ENCODE data around the gene CLEC1B. TPM values are rescaled to one million over a fixed set of nuclear protein-coding genes. Genes with fewer than 3 reads are reported as not detected.

CLEC1B gene
- total and polyA plus RNA-seq, 10 of the 15 experiments (the other 5 are each of a cell fraction or from before 2014, with no cell fraction given), result not detected

DNA sequence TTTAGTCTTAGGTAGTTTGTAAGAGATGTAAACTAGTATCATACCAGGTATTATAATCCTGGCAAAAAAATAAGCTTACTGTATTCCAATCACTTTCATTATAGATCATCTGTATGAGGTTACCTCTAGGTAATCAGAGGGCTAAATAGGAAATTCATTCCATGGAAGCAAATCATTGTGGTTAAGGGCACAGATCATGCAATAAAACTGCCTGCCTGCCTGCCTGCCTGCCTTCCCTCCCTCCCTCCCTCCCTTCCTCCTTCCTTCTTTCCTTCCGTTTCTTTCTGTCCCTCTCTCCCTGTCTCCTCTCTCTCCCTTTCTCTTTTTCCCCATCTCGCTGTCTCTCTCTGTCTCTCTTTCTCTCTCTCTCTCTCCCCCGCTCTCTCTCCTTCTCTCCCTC, 28.4 kb upstream of the CLEC1B start:
- intact Hi-C loops (cut with micrococcal nuclease; ENCODE audit: unreplicated experiment) (no loop called here), in situ Hi-C loops (cut with MboI) (no loop called here)
- Histone ChIP-seq H3K4me1 (ENCODE audit: control insufficient read depth, insufficient read depth, low read length) (no peaks in the 10 kb centered on the region), H3K9ac (ENCODE audit: control insufficient read depth, insufficient read depth, low read length) (no peak overlapping the region), H3K27ac (ENCODE audit: control insufficient read depth, insufficient read depth) (no peak overlapping the region), H3K9me3 (replicated peaks; ENCODE audit: control insufficient read depth, insufficient read depth, low read length) (no peaks in the 10 kb centered on the region), H3K4me2 (ENCODE audit: control insufficient read depth, insufficient read depth) (no peak overlapping the region), H3K4me3 (no peak overlapping the region), H3K79me2 (ENCODE audit: control insufficient read depth, insufficient read depth, low read length) (no peaks in the 10 kb centered on the region), H2AFZ (ENCODE audit: control insufficient read depth, low read depth, low read length) (no peak overlapping the region), H3K27me3 (replicated peaks in 1 of 2; ENCODE audit: control insufficient read depth in 2 of 2, insufficient read depth in 2 of 2, low read length in 1 of 2) (no peaks in the 10 kb centered on the region), H4K20me1 (ENCODE audit: control insufficient read depth, insufficient read depth) (no peaks in the 10 kb centered on the region), H3K36me3 (ENCODE audit: control insufficient read depth in 2 of 2, insufficient read depth in 2 of 2, low read length in 1 of 2) (no peaks in the 10 kb centered on the region)
- ChIA-PET SMC1A (ENCODE audit: uncharacterized antibody, unreplicated experiment) (interaction anchor here (0.5 to 1.6 kb wide), 2 partner anchors 9 to 73 kb away, joined by 3 to 5 read pairs; no protein-coding TSS in a partner anchor), CTCF (no interaction called here), RAD21 (ENCODE audit: unreplicated experiment) (no interaction called here), POLR2A (no interaction called here)
- FAIRE-seq (no peak), DNase-seq (ENCODE audit: low read depth, low spot score) (no peak), ATAC-seq (no peak)
- 88% methylated on average over 1 of the region's 3 CpGs for WGBS (ENCODE audit: insufficient coverage, insufficient replicate concordance, low lambda C conversion rate, missing lambda C conversion rate)
- BruUV-seq (replicated peaks), result no TSS peak
- TF ChIP-seq CBX3 (IDR thresholded peaks at IDR 0.05; ENCODE audit: borderline replicate concordance, low read depth), result no peak
- no peak for TF ChIP-seq SREBF1 (IDR thresholded peaks at IDR 0.05; ENCODE audit: low read length)
- TF ChIP-seq, protein P1, sequence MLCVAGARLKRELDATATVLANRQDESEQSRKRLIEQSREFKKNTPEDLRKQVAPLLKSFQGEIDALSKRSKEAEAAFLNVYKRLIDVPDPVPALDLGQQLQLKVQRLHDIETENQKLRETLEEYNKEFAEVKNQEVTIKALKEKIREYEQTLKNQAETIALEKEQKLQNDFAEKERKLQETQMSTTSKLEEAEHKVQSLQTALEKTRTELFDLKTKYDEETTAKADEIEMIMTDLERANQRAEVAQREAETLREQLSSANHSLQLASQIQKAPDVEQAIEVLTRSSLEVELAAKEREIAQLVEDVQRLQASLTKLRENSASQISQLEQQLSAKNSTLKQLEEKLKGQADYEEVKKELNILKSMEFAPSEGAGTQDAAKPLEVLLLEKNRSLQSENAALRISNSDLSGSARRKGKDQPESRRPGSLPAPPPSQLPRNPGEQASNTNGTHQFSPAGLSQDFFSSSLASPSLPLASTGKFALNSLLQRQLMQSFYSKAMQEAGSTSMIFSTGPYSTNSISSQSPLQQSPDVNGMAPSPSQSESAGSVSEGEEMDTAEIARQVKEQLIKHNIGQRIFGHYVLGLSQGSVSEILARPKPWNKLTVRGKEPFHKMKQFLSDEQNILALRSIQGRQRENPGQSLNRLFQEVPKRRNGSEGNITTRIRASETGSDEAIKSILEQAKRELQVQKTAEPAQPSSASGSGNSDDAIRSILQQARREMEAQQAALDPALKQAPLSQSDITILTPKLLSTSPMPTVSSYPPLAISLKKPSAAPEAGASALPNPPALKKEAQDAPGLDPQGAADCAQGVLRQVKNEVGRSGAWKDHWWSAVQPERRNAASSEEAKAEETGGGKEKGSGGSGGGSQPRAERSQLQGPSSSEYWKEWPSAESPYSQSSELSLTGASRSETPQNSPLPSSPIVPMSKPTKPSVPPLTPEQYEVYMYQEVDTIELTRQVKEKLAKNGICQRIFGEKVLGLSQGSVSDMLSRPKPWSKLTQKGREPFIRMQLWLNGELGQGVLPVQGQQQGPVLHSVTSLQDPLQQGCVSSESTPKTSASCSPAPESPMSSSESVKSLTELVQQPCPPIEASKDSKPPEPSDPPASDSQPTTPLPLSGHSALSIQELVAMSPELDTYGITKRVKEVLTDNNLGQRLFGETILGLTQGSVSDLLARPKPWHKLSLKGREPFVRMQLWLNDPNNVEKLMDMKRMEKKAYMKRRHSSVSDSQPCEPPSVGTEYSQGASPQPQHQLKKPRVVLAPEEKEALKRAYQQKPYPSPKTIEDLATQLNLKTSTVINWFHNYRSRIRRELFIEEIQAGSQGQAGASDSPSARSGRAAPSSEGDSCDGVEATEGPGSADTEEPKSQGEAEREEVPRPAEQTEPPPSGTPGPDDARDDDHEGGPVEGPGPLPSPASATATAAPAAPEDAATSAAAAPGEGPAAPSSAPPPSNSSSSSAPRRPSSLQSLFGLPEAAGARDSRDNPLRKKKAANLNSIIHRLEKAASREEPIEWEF (IDR thresholded peaks at IDR 0.05; ENCODE audit: insufficient replicate concordance, low read depth, low read length), result no peak
- TF ChIP-seq PAX8 (IDR thresholded peaks at IDR 0.05), result no peak
- no peak for TF ChIP-seq IRF4 (IDR thresholded peaks at IDR 0.05; ENCODE audit: low read depth, low read length)
- TF ChIP-seq, protein P2, sequence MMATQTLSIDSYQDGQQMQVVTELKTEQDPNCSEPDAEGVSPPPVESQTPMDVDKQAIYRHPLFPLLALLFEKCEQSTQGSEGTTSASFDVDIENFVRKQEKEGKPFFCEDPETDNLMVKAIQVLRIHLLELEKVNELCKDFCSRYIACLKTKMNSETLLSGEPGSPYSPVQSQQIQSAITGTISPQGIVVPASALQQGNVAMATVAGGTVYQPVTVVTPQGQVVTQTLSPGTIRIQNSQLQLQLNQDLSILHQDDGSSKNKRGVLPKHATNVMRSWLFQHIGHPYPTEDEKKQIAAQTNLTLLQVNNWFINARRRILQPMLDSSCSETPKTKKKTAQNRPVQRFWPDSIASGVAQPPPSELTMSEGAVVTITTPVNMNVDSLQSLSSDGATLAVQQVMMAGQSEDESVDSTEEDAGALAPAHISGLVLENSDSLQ (IDR thresholded peaks at IDR 0.05), result no peak
- TF ChIP-seq, protein P3, sequence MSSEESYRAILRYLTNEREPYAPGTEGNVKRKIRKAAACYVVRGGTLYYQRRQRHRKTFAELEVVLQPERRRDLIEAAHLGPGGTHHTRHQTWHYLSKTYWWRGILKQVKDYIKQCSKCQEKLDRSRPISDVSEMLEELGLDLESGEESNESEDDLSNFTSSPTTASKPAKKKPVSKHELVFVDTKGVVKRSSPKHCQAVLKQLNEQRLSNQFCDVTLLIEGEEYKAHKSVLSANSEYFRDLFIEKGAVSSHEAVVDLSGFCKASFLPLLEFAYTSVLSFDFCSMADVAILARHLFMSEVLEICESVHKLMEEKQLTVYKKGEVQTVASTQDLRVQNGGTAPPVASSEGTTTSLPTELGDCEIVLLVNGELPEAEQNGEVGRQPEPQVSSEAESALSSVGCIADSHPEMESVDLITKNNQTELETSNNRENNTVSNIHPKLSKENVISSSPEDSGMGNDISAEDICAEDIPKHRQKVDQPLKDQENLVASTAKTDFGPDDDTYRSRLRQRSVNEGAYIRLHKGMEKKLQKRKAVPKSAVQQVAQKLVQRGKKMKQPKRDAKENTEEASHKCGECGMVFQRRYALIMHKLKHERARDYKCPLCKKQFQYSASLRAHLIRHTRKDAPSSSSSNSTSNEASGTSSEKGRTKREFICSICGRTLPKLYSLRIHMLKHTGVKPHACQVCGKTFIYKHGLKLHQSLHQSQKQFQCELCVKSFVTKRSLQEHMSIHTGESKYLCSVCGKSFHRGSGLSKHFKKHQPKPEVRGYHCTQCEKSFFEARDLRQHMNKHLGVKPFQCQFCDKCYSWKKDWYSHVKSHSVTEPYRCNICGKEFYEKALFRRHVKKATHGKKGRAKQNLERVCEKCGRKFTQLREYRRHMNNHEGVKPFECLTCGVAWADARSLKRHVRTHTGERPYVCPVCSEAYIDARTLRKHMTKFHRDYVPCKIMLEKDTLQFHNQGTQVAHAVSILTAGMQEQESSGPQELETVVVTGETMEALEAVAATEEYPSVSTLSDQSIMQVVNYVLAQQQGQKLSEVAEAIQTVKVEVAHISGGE (CRISPR knock-in tag; IDR thresholded peaks at IDR 0.05), result no peak
- no peak for TF ChIP-seq GABPA (IDR thresholded peaks at IDR 0.05; ENCODE audit: low read depth)
- no peak for TF ChIP-seq CBX5 (IDR thresholded peaks at IDR 0.05; ENCODE audit: low read depth)
- TF ChIP-seq MXI1 (IDR thresholded peaks at IDR 0.05; ENCODE audit: low read depth, low read length), result no peak
- TF ChIP-seq, protein P4, sequence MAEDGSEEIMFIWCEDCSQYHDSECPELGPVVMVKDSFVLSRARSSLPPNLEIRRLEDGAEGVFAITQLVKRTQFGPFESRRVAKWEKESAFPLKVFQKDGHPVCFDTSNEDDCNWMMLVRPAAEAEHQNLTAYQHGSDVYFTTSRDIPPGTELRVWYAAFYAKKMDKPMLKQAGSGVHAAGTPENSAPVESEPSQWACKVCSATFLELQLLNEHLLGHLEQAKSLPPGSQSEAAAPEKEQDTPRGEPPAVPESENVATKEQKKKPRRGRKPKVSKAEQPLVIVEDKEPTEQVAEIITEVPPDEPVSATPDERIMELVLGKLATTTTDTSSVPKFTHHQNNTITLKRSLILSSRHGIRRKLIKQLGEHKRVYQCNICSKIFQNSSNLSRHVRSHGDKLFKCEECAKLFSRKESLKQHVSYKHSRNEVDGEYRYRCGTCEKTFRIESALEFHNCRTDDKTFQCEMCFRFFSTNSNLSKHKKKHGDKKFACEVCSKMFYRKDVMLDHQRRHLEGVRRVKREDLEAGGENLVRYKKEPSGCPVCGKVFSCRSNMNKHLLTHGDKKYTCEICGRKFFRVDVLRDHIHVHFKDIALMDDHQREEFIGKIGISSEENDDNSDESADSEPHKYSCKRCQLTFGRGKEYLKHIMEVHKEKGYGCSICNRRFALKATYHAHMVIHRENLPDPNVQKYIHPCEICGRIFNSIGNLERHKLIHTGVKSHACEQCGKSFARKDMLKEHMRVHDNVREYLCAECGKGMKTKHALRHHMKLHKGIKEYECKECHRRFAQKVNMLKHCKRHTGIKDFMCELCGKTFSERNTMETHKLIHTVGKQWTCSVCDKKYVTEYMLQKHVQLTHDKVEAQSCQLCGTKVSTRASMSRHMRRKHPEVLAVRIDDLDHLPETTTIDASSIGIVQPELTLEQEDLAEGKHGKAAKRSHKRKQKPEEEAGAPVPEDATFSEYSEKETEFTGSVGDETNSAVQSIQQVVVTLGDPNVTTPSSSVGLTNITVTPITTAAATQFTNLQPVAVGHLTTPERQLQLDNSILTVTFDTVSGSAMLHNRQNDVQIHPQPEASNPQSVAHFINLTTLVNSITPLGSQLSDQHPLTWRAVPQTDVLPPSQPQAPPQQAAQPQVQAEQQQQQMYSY (CRISPR knock-in tag; IDR thresholded peaks at IDR 0.05), result no peak
